SU-DHL-6 (cell line): Measurements from ENCODE around the gene TYW1B.
"Not testable (repeated sequence)": the region's sequence is repeated elsewhere in the genome, so short reads cannot be mapped to it uniquely, and the experiment has no call there.

Experiments used
- H2AFZ ChIP-seq: fragments of 200-600 bp; sonication (generic); 2 replicates; pipeline ENCODE4 v1.6.1; 2014; ENCODE audit warnings: low read depth, mild to moderate bottlenecking, moderate library complexity, mixed read lengths, antibody characterized with exemption, low read length; ENCODE audit not compliant: severe bottlenecking
- H3F3A ChIP-seq: fragments of 200-600 bp; shearing (Covaris generic); 2 replicates; pipeline ENCODE4 v1.6.0; 2016; ENCODE audit warnings: antibody characterized with exemption, mild to moderate bottlenecking; ENCODE audit not compliant: insufficient read depth
- H3K27ac ChIP-seq: fragments of 200-600 bp; sonication (generic); 2 replicates; pipeline ENCODE4 v1.5.1; 2016; ENCODE audit warnings: low read depth, mild to moderate bottlenecking, low read length, moderate library complexity, mixed read lengths
- H3K27me3 ChIP-seq: fragments of 200-600 bp; sonication (generic), shearing (Covaris generic); 2 replicates; pipeline ENCODE4 v1.6.0; 2014; ENCODE audit warnings: mild to moderate bottlenecking, low read length
- H3K36me3 ChIP-seq: fragments of 200-600 bp; sonication (generic); 2 replicates; pipeline ENCODE4 v1.6.1; 2014; ENCODE audit warnings: mild to moderate bottlenecking, low read length, mixed read lengths
- H3K4me2 ChIP-seq: fragments of 300-600, 200-600 bp; shearing (Covaris generic), sonication (generic); 2 replicates; pipeline ENCODE4 v1.6.0; 2014; ENCODE audit warnings: low read length, low read depth, mild to moderate bottlenecking; ENCODE audit not compliant: poor library complexity, severe bottlenecking
- H3K4me3 ChIP-seq: fragments of 200-600 bp; sonication (generic); 2 replicates; pipeline ENCODE4 v1.5.1; 2014; ENCODE audit warnings: antibody characterized with exemption, low read length, mild to moderate bottlenecking, mixed read lengths; ENCODE audit not compliant: insufficient read depth, poor library complexity, severe bottlenecking
- H3K79me2 ChIP-seq: fragments of 200-600 bp; sonication (generic); 2 replicates; pipeline ENCODE4 v1.6.1; 2014; ENCODE audit warnings: mild to moderate bottlenecking, low read length, moderate library complexity; ENCODE audit not compliant: insufficient read depth
- H3K9ac ChIP-seq: fragments of 200-600 bp; sonication (generic); 2 replicates; pipeline ENCODE4 v1.7.0; 2014; ENCODE audit warnings: mild to moderate bottlenecking, low read length
- H3K9me2 ChIP-seq: fragments of 200-600 bp; sonication (generic); replicated peaks from 2 replicates; pipeline ENCODE4 v1.6.1; 2014; ENCODE audit warnings: low read length; ENCODE audit not compliant: insufficient read depth
- H3K9me3 ChIP-seq: fragments of 200-600 bp; sonication (generic); 2 replicates; pipeline ENCODE4 v1.6.1; 2014; ENCODE audit warnings: low read length, mixed read lengths; ENCODE audit not compliant: insufficient read depth
- H4K20me1 ChIP-seq: fragments of 200-600 bp; sonication (generic); 2 replicates; pipeline ENCODE4 v1.6.1; 2014; ENCODE audit warnings: low read depth, mild to moderate bottlenecking, antibody characterized with exemption, low read length, moderate library complexity, mixed read lengths
- EZH2phosphoT487 ChIP-seq: fragments of 200-600 bp; sonication (generic), shearing (Covaris generic); conservative IDR thresholded peaks from 2 replicates; pipeline ENCODE4 v1.6.1; 2018; ENCODE audit warnings: mild to moderate bottlenecking, antibody characterized with exemption, low read length, moderate library complexity, mixed read lengths
- TF ChIP-seq, protein P1 (sequence below): fragments of 200-600 bp; sonication (generic); IDR thresholded peaks from one replicate; pipeline ENCODE4 v1.5.1; 2017; ENCODE audit warnings: antibody characterized with exemption, mild to moderate bottlenecking, low read length, moderate library complexity; ENCODE audit not compliant: insufficient read depth, poor library complexity, severe bottlenecking

Gene TYW1B

DNA sequence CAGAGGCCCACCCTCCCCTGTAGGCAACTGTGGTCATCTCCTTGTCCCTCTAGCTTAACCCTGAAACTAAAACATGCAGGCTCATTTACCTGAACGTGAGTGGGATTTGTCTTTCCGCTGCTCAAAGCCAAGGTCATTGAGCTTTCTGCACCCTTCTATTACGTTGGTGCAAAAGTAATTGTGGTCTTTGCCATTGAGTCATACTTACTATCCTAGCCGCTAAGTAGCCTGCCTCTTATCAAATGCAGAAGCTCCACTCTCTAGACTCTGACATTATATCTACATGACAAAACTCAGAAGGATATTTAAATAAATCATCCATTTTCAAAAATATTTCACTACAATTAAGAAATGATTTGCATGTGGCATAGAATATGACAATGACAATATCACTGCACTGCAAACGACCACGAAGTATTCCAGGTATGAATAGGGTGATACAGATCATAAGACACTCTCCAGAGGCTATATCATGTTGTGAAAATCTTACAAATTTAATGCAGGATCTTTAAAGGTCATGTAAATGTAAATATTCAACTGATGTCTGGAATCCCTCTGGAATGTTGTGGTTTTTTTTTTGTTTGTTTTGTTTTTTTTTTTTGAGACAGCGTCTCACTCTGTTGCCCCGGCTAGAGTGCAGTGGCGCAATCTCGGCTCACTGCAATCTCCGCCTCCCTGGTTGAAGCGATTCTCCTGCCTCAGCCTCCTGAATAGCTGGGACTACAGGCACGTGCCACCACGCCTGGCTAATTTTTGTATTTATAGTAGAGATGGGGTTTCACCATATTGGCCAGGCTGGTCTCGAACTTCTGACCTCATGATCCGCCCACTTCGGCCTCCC lies 223.0 kb downstream of the TYW1B start:
- not testable (repeated sequence) for H3K79me2 ChIP-seq, H3K9ac ChIP-seq, H3K4me3 ChIP-seq, H3K9me2 ChIP-seq, H3F3A ChIP-seq, H3K36me3 ChIP-seq, H3K27ac ChIP-seq, H2AFZ ChIP-seq, H3K9me3 ChIP-seq, H3K27me3 ChIP-seq, H4K20me1 ChIP-seq, H3K4me2 ChIP-seq

DNA sequence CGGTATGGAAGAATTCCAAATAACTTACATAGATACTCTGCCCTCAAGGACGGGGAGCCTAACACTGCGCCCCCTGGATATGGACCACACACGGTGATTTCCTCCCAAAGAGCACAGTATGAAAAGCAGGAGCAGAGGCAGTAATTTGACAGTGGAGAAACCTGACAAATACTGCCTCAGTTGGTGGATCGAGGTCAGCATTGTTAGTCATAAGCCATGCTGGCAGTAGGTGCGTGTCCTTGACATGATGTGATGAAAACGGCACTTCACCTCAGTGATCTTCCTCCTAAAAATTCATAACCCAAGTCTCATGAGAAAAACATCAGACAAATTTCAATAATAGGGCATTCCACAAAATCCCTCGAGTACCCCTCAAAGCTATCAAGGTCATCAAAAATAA lies 224.5 kb downstream of the TYW1B start:
- not testable (repeated sequence) for H3K9me2 ChIP-seq, H2AFZ ChIP-seq, H3K9me3 ChIP-seq, H3K9ac ChIP-seq, H3K27ac ChIP-seq, H3K4me2 ChIP-seq, H3K79me2 ChIP-seq, H3F3A ChIP-seq, H3K4me3 ChIP-seq, H3K27me3 ChIP-seq, H4K20me1 ChIP-seq, H3K36me3 ChIP-seq

DNA sequence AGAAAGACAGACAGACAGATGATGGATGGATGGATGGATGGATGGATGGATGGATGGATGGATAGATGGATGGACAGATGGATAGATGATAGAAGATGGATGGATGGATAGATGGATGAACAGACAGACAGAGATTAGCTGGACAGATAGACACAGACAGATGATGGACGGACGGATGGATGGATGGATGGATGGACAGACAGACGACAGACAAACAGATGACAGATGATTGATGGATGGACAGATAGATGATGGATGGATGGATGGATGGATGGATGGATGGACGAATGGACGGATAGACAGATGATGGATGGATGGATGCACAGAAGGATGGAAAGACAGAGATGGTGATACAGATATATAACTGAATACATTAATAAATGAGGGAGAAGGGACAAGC lies 224.9 kb downstream of the TYW1B start:
- no peak overlapping the region for H3K4me3 ChIP-seq
- H3K36me3 ChIP-seq = no peaks in the 10 kb centered on the region
- no peaks in the 10 kb centered on the region for H3K79me2 ChIP-seq
- H2AFZ ChIP-seq = no peak overlapping the region
- no peaks in the 10 kb centered on the region for H4K20me1 ChIP-seq
- no peaks in the 10 kb centered on the region for H3K9me2 ChIP-seq
- H3K9ac ChIP-seq = no peak overlapping the region
- no peaks in the 10 kb centered on the region for H3K27me3 ChIP-seq
- no peaks in the 10 kb centered on the region for H3K9me3 ChIP-seq
- H3K4me2 ChIP-seq = no peak overlapping the region
- no peak overlapping the region for H3K27ac ChIP-seq
- no peaks in the 10 kb centered on the region for H3F3A ChIP-seq
- TF ChIP-seq EZH2phosphoT487 = no peak
- TF ChIP-seq, protein P1, sequence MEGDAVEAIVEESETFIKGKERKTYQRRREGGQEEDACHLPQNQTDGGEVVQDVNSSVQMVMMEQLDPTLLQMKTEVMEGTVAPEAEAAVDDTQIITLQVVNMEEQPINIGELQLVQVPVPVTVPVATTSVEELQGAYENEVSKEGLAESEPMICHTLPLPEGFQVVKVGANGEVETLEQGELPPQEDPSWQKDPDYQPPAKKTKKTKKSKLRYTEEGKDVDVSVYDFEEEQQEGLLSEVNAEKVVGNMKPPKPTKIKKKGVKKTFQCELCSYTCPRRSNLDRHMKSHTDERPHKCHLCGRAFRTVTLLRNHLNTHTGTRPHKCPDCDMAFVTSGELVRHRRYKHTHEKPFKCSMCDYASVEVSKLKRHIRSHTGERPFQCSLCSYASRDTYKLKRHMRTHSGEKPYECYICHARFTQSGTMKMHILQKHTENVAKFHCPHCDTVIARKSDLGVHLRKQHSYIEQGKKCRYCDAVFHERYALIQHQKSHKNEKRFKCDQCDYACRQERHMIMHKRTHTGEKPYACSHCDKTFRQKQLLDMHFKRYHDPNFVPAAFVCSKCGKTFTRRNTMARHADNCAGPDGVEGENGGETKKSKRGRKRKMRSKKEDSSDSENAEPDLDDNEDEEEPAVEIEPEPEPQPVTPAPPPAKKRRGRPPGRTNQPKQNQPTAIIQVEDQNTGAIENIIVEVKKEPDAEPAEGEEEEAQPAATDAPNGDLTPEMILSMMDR = no peak

DNA sequence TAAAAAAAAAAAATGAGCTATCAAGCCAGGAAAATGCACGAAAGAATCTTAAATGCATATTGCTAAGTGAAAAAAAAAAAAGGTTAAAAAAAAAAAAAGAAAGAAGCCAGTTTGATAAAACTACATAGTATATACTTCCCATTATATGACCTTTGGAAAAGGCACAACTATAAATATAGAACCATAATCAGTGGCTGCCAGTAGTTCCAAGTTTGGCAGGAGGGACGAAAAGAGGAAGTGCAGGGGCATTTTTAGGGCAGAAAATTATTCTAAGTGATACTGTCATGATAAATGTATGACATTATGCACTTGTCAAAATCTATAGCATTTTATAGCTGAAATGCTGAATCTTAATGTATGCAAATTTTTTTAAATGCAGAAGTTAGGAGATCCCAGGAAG lies 226.3 kb downstream of the TYW1B start:
- H3K9me2 ChIP-seq, H3K9ac ChIP-seq, H3K36me3 ChIP-seq, H3K79me2 ChIP-seq, H3K9me3 ChIP-seq, H3F3A ChIP-seq, H3K27ac ChIP-seq, H3K4me3 ChIP-seq, H3K27me3 ChIP-seq, H3K4me2 ChIP-seq, H2AFZ ChIP-seq, H4K20me1 ChIP-seq: not testable (repeated sequence)

DNA sequence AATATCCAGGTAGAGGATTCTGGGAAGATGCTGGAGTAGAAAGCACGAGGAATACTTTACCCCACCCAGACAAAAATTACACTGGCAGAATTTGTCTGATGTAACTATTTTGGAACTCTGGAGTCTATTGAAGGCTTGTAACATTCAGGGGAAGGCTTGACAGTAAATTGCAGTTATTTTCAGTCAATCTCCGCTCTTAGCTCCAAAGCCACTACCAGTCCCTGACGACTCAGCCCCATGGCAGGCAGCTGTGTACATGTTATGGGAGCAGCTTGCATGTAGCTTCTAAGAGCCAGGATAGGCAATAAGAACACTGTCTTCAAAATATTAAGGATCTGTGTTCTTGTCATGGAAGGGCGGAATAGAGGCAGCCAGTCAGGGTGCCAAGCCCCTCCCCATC lies 238.0 kb downstream of the TYW1B start:
- H3K9me3 ChIP-seq, H3K4me3 ChIP-seq, H2AFZ ChIP-seq, H3K27ac ChIP-seq, H3K9me2 ChIP-seq, H4K20me1 ChIP-seq, H3K27me3 ChIP-seq, H3K9ac ChIP-seq, H3F3A ChIP-seq, H3K79me2 ChIP-seq, H3K4me2 ChIP-seq, H3K36me3 ChIP-seq: not testable (repeated sequence)

DNA sequence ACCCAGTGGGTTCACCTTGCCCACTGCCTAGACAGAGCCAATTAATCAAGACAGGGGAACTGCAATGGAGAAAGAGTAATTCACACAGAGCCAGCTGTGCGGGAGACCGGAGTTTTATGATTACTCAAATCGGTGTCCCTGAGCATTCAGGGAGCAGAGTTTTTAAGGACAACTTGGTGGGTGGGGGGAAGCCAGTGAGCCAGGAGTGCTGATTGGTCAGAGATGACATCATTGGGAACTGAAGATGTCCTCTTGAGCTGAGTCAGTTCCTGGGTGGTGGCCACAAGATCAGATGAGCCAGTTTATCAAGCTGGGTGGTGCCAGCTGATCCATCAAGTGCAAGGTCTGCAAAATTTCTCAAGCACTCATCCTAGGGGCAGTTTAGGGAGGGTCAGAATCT lies 240.7 kb downstream of the TYW1B start:
- H3K79me2 ChIP-seq, H3K4me3 ChIP-seq, H3K9me2 ChIP-seq, H3K9ac ChIP-seq, H3K27me3 ChIP-seq, H4K20me1 ChIP-seq, H3K4me2 ChIP-seq, H3K9me3 ChIP-seq, H3K36me3 ChIP-seq, H3K27ac ChIP-seq, H3F3A ChIP-seq, H2AFZ ChIP-seq: not testable (repeated sequence)

DNA sequence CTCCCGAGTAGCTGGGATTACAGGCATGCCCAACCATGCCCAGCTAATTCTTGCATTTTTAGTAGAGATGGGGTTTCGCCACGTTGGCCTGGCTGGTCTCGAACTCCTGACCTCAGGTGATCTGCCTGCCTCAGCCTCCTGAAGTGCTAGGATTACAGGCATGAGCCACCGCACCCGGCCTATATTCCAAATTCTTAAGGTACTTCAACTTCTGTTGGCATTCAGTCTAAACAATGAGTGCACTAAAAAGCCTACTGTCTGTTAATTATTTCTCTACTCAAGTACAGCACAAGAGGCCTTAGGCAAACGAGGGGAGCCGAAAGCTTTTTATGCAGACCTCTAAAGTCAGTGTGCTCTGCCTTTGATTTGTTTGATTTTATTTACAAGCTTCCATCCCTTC lies 243.4 kb downstream of the TYW1B start:
- not testable (repeated sequence) for H3K79me2 ChIP-seq, H3K9me2 ChIP-seq, H3K4me2 ChIP-seq, H2AFZ ChIP-seq, H3K27ac ChIP-seq, H3K4me3 ChIP-seq, H3K27me3 ChIP-seq, H3F3A ChIP-seq, H3K36me3 ChIP-seq, H4K20me1 ChIP-seq, H3K9ac ChIP-seq, H3K9me3 ChIP-seq
